Measurements from ENCODE around the gene GTF3C1. TPM values are rescaled to one million over a fixed set of nuclear protein-coding genes. Genes with fewer than 3 reads are reported as not detected.

GTF3C1 gene
- total and polyA plus RNA-seq, 2 experiments from 2014 or later = 33.4 to 52.1 TPM

- Histone ChIP-seq H3K9me2 (ENCODE audit: insufficient read depth) (no peaks in the 10 kb centered on the region), H3K9ac (no peak overlapping the region), H3K36me3 (ENCODE audit: low read depth) (peaks cover 6% of the 10 kb centered on the region; the same call in 1 of the 2 replicates), H4K20me1 (ENCODE audit: insufficient read depth) (no peaks in the 10 kb centered on the region), H3K27me3 (replicated peaks; ENCODE audit: insufficient read depth) (no peaks in the 10 kb centered on the region), H2AFZ (no peak overlapping the region), H3F3A (ENCODE audit: insufficient read depth) (no peaks in the 10 kb centered on the region), H3K4me3 (no peak overlapping the region), H3K79me2 (ENCODE audit: insufficient read depth) (no peaks in the 10 kb centered on the region), H3K27ac (no peak overlapping the region), H3K9me3 (ENCODE audit: low read depth) (no peaks in the 10 kb centered on the region), H3K4me1 (ENCODE audit: insufficient read depth) (no peaks in the 10 kb centered on the region), H3K4me2 (ENCODE audit: unreplicated experiment) (no peak overlapping the region)
- WGBS, 2 experiments (ENCODE audit: low coverage in 1 of 2, low lambda C conversion rate in 2 of 2, missing lambda C conversion rate in 2 of 2) = 84 to 86% methylated on average over 11 of the region's 11 CpGs
- in situ Hi-C loops (cut with MboI) = no loop called here
- no peak for DNase-seq
- no peak for TF ChIP-seq EZH2phosphoT487 (IDR thresholded peaks at IDR 0.05; ENCODE audit: insufficient read depth, low read depth)
Observed at GRCh38 chr16:27516365-27516764, 33.3 kb downstream of the GTF3C1 start.

- Histone ChIP-seq H3K4me2 (ENCODE audit: unreplicated experiment) (no peak overlapping the region), H3K27ac (no peak overlapping the region), H4K20me1 (ENCODE audit: insufficient read depth) (no peaks in the 10 kb centered on the region), H3K9me3 (ENCODE audit: low read depth) (no peaks in the 10 kb centered on the region), H3K27me3 (replicated peaks; ENCODE audit: insufficient read depth) (no peaks in the 10 kb centered on the region), H2AFZ (no peak overlapping the region), H3K9me2 (ENCODE audit: insufficient read depth) (no peaks in the 10 kb centered on the region), H3K79me2 (ENCODE audit: insufficient read depth) (no peaks in the 10 kb centered on the region), H3K9ac (no peak overlapping the region), H3K4me1 (ENCODE audit: insufficient read depth) (no peaks in the 10 kb centered on the region), H3F3A (ENCODE audit: insufficient read depth) (no peaks in the 10 kb centered on the region), H3K4me3 (no peak overlapping the region), H3K36me3 (ENCODE audit: low read depth) (peaks cover 6% of the 10 kb centered on the region; the same call in 1 of the 2 replicates)
- peak; percentile 47 for DNase-seq
- no peak for TF ChIP-seq EZH2 (IDR thresholded peaks at IDR 0.05; ENCODE audit: insufficient read depth, poor library complexity, severe bottlenecking)
- TF ChIP-seq EZH2phosphoT487 (IDR thresholded peaks at IDR 0.05; ENCODE audit: insufficient read depth, low read depth) = no peak
- in situ Hi-C loops (cut with MboI) = no loop called here
- 90 to 91% methylated on average over 9 of the region's 9 CpGs for WGBS, 2 experiments (ENCODE audit: low coverage in 1 of 2, low lambda C conversion rate in 2 of 2, missing lambda C conversion rate in 2 of 2)
Observed at GRCh38 chr16:27515874-27516353, 33.8 kb downstream of the GTF3C1 start.

- Histone ChIP-seq H3K9ac (no peak overlapping the region), H3K79me2 (ENCODE audit: insufficient read depth) (no peaks in the 10 kb centered on the region), H3K4me1 (ENCODE audit: insufficient read depth) (no peaks in the 10 kb centered on the region), H3K4me2 (ENCODE audit: unreplicated experiment) (no peak overlapping the region), H3K4me3 (no peak overlapping the region), H3K27ac (no peak overlapping the region), H3K9me3 (ENCODE audit: low read depth) (no peaks in the 10 kb centered on the region), H3K9me2 (ENCODE audit: insufficient read depth) (no peaks in the 10 kb centered on the region), H3K27me3 (replicated peaks; ENCODE audit: insufficient read depth) (no peaks in the 10 kb centered on the region), H2AFZ (no peak overlapping the region), H4K20me1 (ENCODE audit: insufficient read depth) (no peaks in the 10 kb centered on the region), H3F3A (ENCODE audit: insufficient read depth) (no peaks in the 10 kb centered on the region), H3K36me3 (ENCODE audit: low read depth) (peaks cover 6% of the 10 kb centered on the region; the same call in 1 of the 2 replicates)
- no peak for DNase-seq
- in situ Hi-C loops (cut with MboI) = no loop called here
- TF ChIP-seq EZH2 (IDR thresholded peaks at IDR 0.05; ENCODE audit: insufficient read depth, poor library complexity, severe bottlenecking) = no peak
- TF ChIP-seq EZH2phosphoT487 (IDR thresholded peaks at IDR 0.05; ENCODE audit: insufficient read depth, low read depth) = no peak
- WGBS, 2 experiments (ENCODE audit: low coverage in 1 of 2, low lambda C conversion rate in 2 of 2, missing lambda C conversion rate in 2 of 2) = 93 to 94% methylated on average over 12 of the region's 12 CpGs
Observed at GRCh38 chr16:27514806-27515205, 34.9 kb downstream of the GTF3C1 start.

- no peaks in the 10 kb centered on the region for H3F3A ChIP-seq (ENCODE audit: insufficient read depth)
- no peak overlapping the region for H3K4me2 ChIP-seq (ENCODE audit: unreplicated experiment)
- no peak overlapping the region for H3K27ac ChIP-seq
- H4K20me1 ChIP-seq (ENCODE audit: insufficient read depth) = no peaks in the 10 kb centered on the region
- H3K27me3 ChIP-seq (replicated peaks; ENCODE audit: insufficient read depth) = no peaks in the 10 kb centered on the region
- TF ChIP-seq EZH2 (IDR thresholded peaks at IDR 0.05; ENCODE audit: insufficient read depth, poor library complexity, severe bottlenecking) = no peak
- no peak overlapping the region for H3K4me3 ChIP-seq
- no peaks in the 10 kb centered on the region for H3K9me2 ChIP-seq (ENCODE audit: insufficient read depth)
- no peak for DNase-seq
- H3K36me3 ChIP-seq (ENCODE audit: low read depth) = peaks cover 19% of the 10 kb centered on the region; the same call in 1 of the 2 replicates
- H3K79me2 ChIP-seq (ENCODE audit: insufficient read depth) = no peaks in the 10 kb centered on the region
- 85 to 86% methylated on average over 22 of the region's 22 CpGs for WGBS, 2 experiments (ENCODE audit: low coverage in 1 of 2, low lambda C conversion rate in 2 of 2, missing lambda C conversion rate in 2 of 2)
- in situ Hi-C loops (cut with MboI) = no loop called here
- H3K9ac ChIP-seq = no peak overlapping the region
- no peaks in the 10 kb centered on the region for H3K4me1 ChIP-seq (ENCODE audit: insufficient read depth)
- H2AFZ ChIP-seq = no peak overlapping the region
- no peaks in the 10 kb centered on the region for H3K9me3 ChIP-seq (ENCODE audit: low read depth)
Observed at GRCh38 chr16:27511657-27512448, 37.9 kb downstream of the GTF3C1 start.
